Measurements from ENCODE around the gene SMARCA4.

SMARCA4 gene

GRCh38 chr19:11025445-11025844 lies 64.6 kb downstream of the SMARCA4 start:
- Histone ChIP-seq H3F3A (ENCODE audit: low read depth) (no peaks in the 10 kb centered on the region), H3K9ac (ENCODE audit: low read depth, low read length, poor library complexity, severe bottlenecking) (no peak overlapping the region), H3K27me3 (ENCODE audit: insufficient read depth, low read length, poor library complexity, severe bottlenecking) (no peaks in the 10 kb centered on the region), H3K4me1 (ENCODE audit: insufficient read depth, low read length, poor library complexity, severe bottlenecking) (no peaks in the 10 kb centered on the region), H4K20me1 (ENCODE audit: insufficient read depth, low read length, poor library complexity, severe bottlenecking) (no peaks in the 10 kb centered on the region), H3K79me2 (ENCODE audit: insufficient read depth, low read length) (no peaks in the 10 kb centered on the region), H2AFZ (ENCODE audit: low read length) (no peak overlapping the region), H3K9me3 (ENCODE audit: insufficient read depth, low read depth, low read length) (no peaks in the 10 kb centered on the region), H3K4me3 (ENCODE audit: low read length, poor library complexity, severe bottlenecking) (no peak overlapping the region), H3K36me3 (ENCODE audit: insufficient read depth, low read length) (peaks cover 93% of the 10 kb centered on the region; the same call in 1 of the 2 replicates), H3K9me2 (replicated peaks; ENCODE audit: low read depth, low read length) (no peaks in the 10 kb centered on the region), H3K4me2 (ENCODE audit: low read depth, low read length, poor library complexity, severe bottlenecking) (no peak overlapping the region)
- TF ChIP-seq CTCF (conservative IDR thresholded peaks at IDR 0.05; ENCODE audit: low read length) (no peak), EZH2phosphoT487 (IDR thresholded peaks at IDR 0.05; ENCODE audit: borderline replicate concordance) (no peak)

GRCh38 chr19:11025997-11026396 lies 65.2 kb downstream of the SMARCA4 start:
- no peaks in the 10 kb centered on the region for H3K27me3 ChIP-seq (ENCODE audit: insufficient read depth, low read length, poor library complexity, severe bottlenecking)
- no peak overlapping the region for H3K4me3 ChIP-seq (ENCODE audit: low read length, poor library complexity, severe bottlenecking)
- TF ChIP-seq CTCF (conservative IDR thresholded peaks at IDR 0.05; ENCODE audit: low read length): no peak
- TF ChIP-seq EZH2phosphoT487 (IDR thresholded peaks at IDR 0.05; ENCODE audit: borderline replicate concordance): no peak
- H3K36me3 ChIP-seq (ENCODE audit: insufficient read depth, low read length): peaks cover 93% of the 10 kb centered on the region; the same call in 1 of the 2 replicates
- no peaks in the 10 kb centered on the region for H3K9me3 ChIP-seq (ENCODE audit: insufficient read depth, low read depth, low read length)
- no peaks in the 10 kb centered on the region for H3F3A ChIP-seq (ENCODE audit: low read depth)
- no peaks in the 10 kb centered on the region for H4K20me1 ChIP-seq (ENCODE audit: insufficient read depth, low read length, poor library complexity, severe bottlenecking)
- H3K79me2 ChIP-seq (ENCODE audit: insufficient read depth, low read length): no peaks in the 10 kb centered on the region
- no peaks in the 10 kb centered on the region for H3K4me1 ChIP-seq (ENCODE audit: insufficient read depth, low read length, poor library complexity, severe bottlenecking)
- H3K9me2 ChIP-seq (replicated peaks; ENCODE audit: low read depth, low read length): no peaks in the 10 kb centered on the region
- no peak overlapping the region for H2AFZ ChIP-seq (ENCODE audit: low read length)
- no peak overlapping the region for H3K4me2 ChIP-seq (ENCODE audit: low read depth, low read length, poor library complexity, severe bottlenecking)
- no peak overlapping the region for H3K9ac ChIP-seq (ENCODE audit: low read depth, low read length, poor library complexity, severe bottlenecking)

GRCh38 chr19:11027381-11027780 lies 66.6 kb downstream of the SMARCA4 start:
- no peaks in the 10 kb centered on the region for H3K79me2 ChIP-seq (ENCODE audit: insufficient read depth, low read length)
- no peak overlapping the region for H3K9ac ChIP-seq (ENCODE audit: low read depth, low read length, poor library complexity, severe bottlenecking)
- H3K36me3 ChIP-seq (ENCODE audit: insufficient read depth, low read length): peaks cover 92% of the 10 kb centered on the region; the same call in 1 of the 2 replicates
- no peaks in the 10 kb centered on the region for H3K27me3 ChIP-seq (ENCODE audit: insufficient read depth, low read length, poor library complexity, severe bottlenecking)
- no peaks in the 10 kb centered on the region for H3K9me2 ChIP-seq (replicated peaks; ENCODE audit: low read depth, low read length)
- no peaks in the 10 kb centered on the region for H3K9me3 ChIP-seq (ENCODE audit: insufficient read depth, low read depth, low read length)
- no peak overlapping the region for H3K4me3 ChIP-seq (ENCODE audit: low read length, poor library complexity, severe bottlenecking)
- no peak overlapping the region for H3K4me2 ChIP-seq (ENCODE audit: low read depth, low read length, poor library complexity, severe bottlenecking)
- H3K4me1 ChIP-seq (ENCODE audit: insufficient read depth, low read length, poor library complexity, severe bottlenecking): no peaks in the 10 kb centered on the region
- no peak for TF ChIP-seq EZH2phosphoT487 (IDR thresholded peaks at IDR 0.05; ENCODE audit: borderline replicate concordance)
- no peak for TF ChIP-seq CTCF (conservative IDR thresholded peaks at IDR 0.05; ENCODE audit: low read length)
- no peaks in the 10 kb centered on the region for H3F3A ChIP-seq (ENCODE audit: low read depth)
- no peak overlapping the region for H2AFZ ChIP-seq (ENCODE audit: low read length)
- H4K20me1 ChIP-seq (ENCODE audit: insufficient read depth, low read length, poor library complexity, severe bottlenecking): no peaks in the 10 kb centered on the region

Data from Loucy (cell line).